Breast epithelium (tissue), 4 donors: ENCODE results near the gene FHOD3. TPM values are rescaled to one million over a fixed set of nuclear protein-coding genes. Genes with fewer than 3 reads are reported as not detected.

Experiments used
- DNase-seq, 2 donors: peaks; one replicate each; pipeline ENCODE4 v3.0.0-alpha.2; 2019; ENCODE audit warnings: low spot score in 2 of 2
- H3K27ac ChIP-seq, 2 donors: fragments of 200-600 bp; sonication (generic) in 1 of 2; one replicate each; pipeline ENCODE4 v1.5.1; 2016 to 2019; ENCODE audit warnings: mild to moderate bottlenecking in 1 of 2
- H3K27me3 ChIP-seq, 2 donors: fragments of 200-600 bp; sonication (generic) in 1 of 2; one replicate each; pipeline versions ENCODE4 v1.5.1 to v1.6.0; 2017 to 2019; ENCODE audit warnings: control low read depth in 1 of 2, mild to moderate bottlenecking in 1 of 2
- H3K36me3 ChIP-seq: fragments of 200-600 bp; one replicate; pipeline ENCODE4 v1.5.1; 2019
- H3K4me1 ChIP-seq, 2 donors: fragments of 200-600 bp; sonication (generic); one replicate each; pipeline ENCODE4 v1.5.1; 2016 to 2019; ENCODE audit warnings: control low read depth in 1 of 2
- H3K4me3 ChIP-seq, 3 donors: fragments of 200-600 bp; sonication (generic); 1 replicate in 2 of 3; 2 replicates in 1 of 3; pipeline ENCODE4 v1.5.1; 2016 to 2019; ENCODE audit warnings: mild to moderate bottlenecking in 3 of 3, moderate library complexity in 2 of 3
- H3K9me3 ChIP-seq, 2 donors: fragments of 200-600 bp; sonication (generic) in 1 of 2; one replicate each; pipeline ENCODE4 v1.5.1; 2016 to 2019; ENCODE audit warnings: control low read depth in 1 of 2
- CTCF ChIP-seq, 3 donors: fragments of 450-650 bp; IDR thresholded peaks; one replicate each; pipeline ENCODE4 v1.5.1; 2016 to 2017; ENCODE audit warnings: antibody characterized with exemption in 3 of 3, mild to moderate bottlenecking in 3 of 3, moderate library complexity in 3 of 3
- POLR2A ChIP-seq: fragments of 450-650 bp; IDR thresholded peaks from one replicate; pipeline ENCODE4 v1.6.1; 2016; ENCODE audit warnings: antibody characterized with exemption, mild to moderate bottlenecking, moderate library complexity
- POLR2AphosphoS5 ChIP-seq, 3 donors: sonication (generic); formaldehyde crosslinking; IDR thresholded peaks; one replicate each; pipeline ENCODE4 v1.6.1; 2017; ENCODE audit warnings: antibody characterized with exemption in 3 of 3
- intact Hi-C: fragments of 100-400 bp; cut with DNase I; formaldehyde crosslinking; loops from one replicate; pipeline ENCODE4 v1.15.1; 2023; ENCODE audit warnings: low total_unique reads
- total RNA-seq, 3 donors: library from RNA; depleted of rRNA; stranded (reverse); fragments of >200 nt; gene quantifications; one replicate each; pipeline ENCODE4 v1.1.0, GENCODE V29; 2016

FHOD3 gene
- total RNA-seq, 3 donors from 2014 or later: 1.9 to 13.1 (median 13.0) TPM

GRCh38 chr18:36650266-36650665 is 352.8 kb downstream of the FHOD3 start:
- Histone ChIP-seq H3K4me1 (no peaks in the 10 kb centered on the region), H3K4me3 (no peak overlapping the region), H3K27me3 (no peaks in the 10 kb centered on the region), H3K36me3 (no peaks in the 10 kb centered on the region), H3K9me3 (no peaks in the 10 kb centered on the region), H3K27ac (peak overlapping the region; percentile 46 to 69)
- TF ChIP-seq CTCF (IDR thresholded peaks at IDR 0.05) (no peak), POLR2A (no peak), POLR2AphosphoS5 (IDR thresholded peaks at IDR 0.05) (no peak)
- intact Hi-C loops: no loop called here
- DNase-seq: peak in 1 of 2 donors; percentile 61

- H3K27me3 ChIP-seq: no peaks in the 10 kb centered on the region
- intact Hi-C loops: no loop called here
- no peak for DNase-seq
Observed at GRCh38 chr18:36650906-36651305, 353.4 kb downstream of the FHOD3 start.

GRCh38 chr18:36652503-36652902 is 355.0 kb downstream of the FHOD3 start:
- Histone ChIP-seq H3K36me3 (no peaks in the 10 kb centered on the region), H3K9me3 (no peaks in the 10 kb centered on the region), H3K27me3 (no peaks in the 10 kb centered on the region), H3K4me1 (no peaks in the 10 kb centered on the region), H3K27ac (peak overlapping the region in 1 of 2 donors; percentile 32), H3K4me3 (no peak overlapping the region)
- no peak for DNase-seq
- TF ChIP-seq CTCF (IDR thresholded peaks at IDR 0.05): no peak
- TF ChIP-seq POLR2AphosphoS5 (IDR thresholded peaks at IDR 0.05): no peak
- TF ChIP-seq POLR2A: no peak
- intact Hi-C loops: no loop called here

More at GRCh38 chr18:36650906-36651305, 353.4 kb downstream of the FHOD3 start:
- Histone ChIP-seq H3K9me3 (no peaks in the 10 kb centered on the region), H3K4me3 (no peak overlapping the region), H3K4me1 (no peaks in the 10 kb centered on the region), H3K36me3 (no peaks in the 10 kb centered on the region), H3K27ac (peak overlapping the region; percentile 46 to 69)
- TF ChIP-seq POLR2A: no peak
- no peak for TF ChIP-seq CTCF (IDR thresholded peaks at IDR 0.05)
- TF ChIP-seq POLR2AphosphoS5 (IDR thresholded peaks at IDR 0.05): no peak

GRCh38 chr18:36653141-36653869 is 355.8 kb downstream of the FHOD3 start:
- no peak for DNase-seq

More at GRCh38 chr18:36653141-36653869, 355.8 kb downstream of the FHOD3 start:
- Histone ChIP-seq H3K27me3 (no peaks in the 10 kb centered on the region), H3K9me3 (no peaks in the 10 kb centered on the region), H3K4me1 (no peaks in the 10 kb centered on the region), H3K27ac (no peak overlapping the region), H3K4me3 (no peak overlapping the region), H3K36me3 (no peaks in the 10 kb centered on the region)
- no peak for TF ChIP-seq POLR2A
- TF ChIP-seq POLR2AphosphoS5 (IDR thresholded peaks at IDR 0.05): no peak
- no peak for TF ChIP-seq CTCF (IDR thresholded peaks at IDR 0.05)
- intact Hi-C loops: no loop called here
